NCI-H748 (cell line): ENCODE results near the gene IRAK4.
"Not testable (repeated sequence)": the region's sequence is repeated elsewhere in the genome, so short reads cannot be mapped to it uniquely, and the experiment has no call there.

Source experiments
- DNase-seq: peaks from one replicate; lab custom pipeline; 2025; ENCODE audit not compliant: unreplicated experiment; lab: John Stamatoyannopoulos, UW

The IRAK4 gene

GRCh38 chr12:43758728-43759563, at the start of gene IRAK4, which contains the start of gene PUS7L:
IRAK4 (plus strand) TSS chr12:43758951; CDS start chr12:43768112, 9,161 bp downstream.
PUS7L (minus strand) TSS chr12:43758790; CDS start chr12:43755245, 3,545 bp downstream.
- DNase-seq: peak; percentile 98

- no peak for DNase-seq
Observed at GRCh38 chr12:43711348-43711747, 47.4 kb upstream of the IRAK4 start.

- DNase-seq: no peak
Observed at GRCh38 chr12:43722621-43723020, 36.1 kb upstream of the IRAK4 start.

- no peak for DNase-seq
Observed at GRCh38 chr12:43723134-43723533, 35.6 kb upstream of the IRAK4 start.

GRCh38 chr12:43728117-43728516, 30.6 kb upstream of the IRAK4 start:
- peak; percentile 8 for DNase-seq

- no peak for DNase-seq
Observed at GRCh38 chr12:43728698-43729097, 30.1 kb upstream of the IRAK4 start.

GRCh38 chr12:43730283-43730682, 28.5 kb upstream of the IRAK4 start:
- no peak for DNase-seq

GRCh38 chr12:43733687-43734086, 25.1 kb upstream of the IRAK4 start:
- DNase-seq: no peak

GRCh38 chr12:43736927-43737440, 21.8 kb upstream of the IRAK4 start:
- no peak for DNase-seq

GRCh38 chr12:43737646-43738045, 21.1 kb upstream of the IRAK4 start:
- no peak for DNase-seq

- no peak for DNase-seq
Observed at GRCh38 chr12:43740511-43741100, 18.1 kb upstream of the IRAK4 start.

GRCh38 chr12:43742106-43742505, 16.6 kb upstream of the IRAK4 start:
- no peak for DNase-seq

- DNase-seq: no peak
Observed at GRCh38 chr12:43744826-43745225, 13.9 kb upstream of the IRAK4 start.

GRCh38 chr12:43749016-43749415, 9.7 kb upstream of the IRAK4 start:
- DNase-seq: no peak

GRCh38 chr12:43750814-43751213, 7.9 kb upstream of the IRAK4 start:
- DNase-seq: no peak

- not testable (repeated sequence) for DNase-seq
Observed at GRCh38 chr12:43751360-43751759, 7.4 kb upstream of the IRAK4 start.

GRCh38 chr12:43754015-43754414, 4.7 kb upstream of the IRAK4 start:
- DNase-seq: no peak

- DNase-seq: no peak
Observed at GRCh38 chr12:43758247-43758727, 464 bp upstream of the IRAK4 start.

GRCh38 chr12:43760396-43760795, 1.6 kb downstream of the IRAK4 start:
- DNase-seq: no peak

- DNase-seq: no peak
Observed at GRCh38 chr12:43761500-43761899, 2.7 kb downstream of the IRAK4 start.

- peak; percentile 5 for DNase-seq
Observed at GRCh38 chr12:43762596-43762995, 3.8 kb downstream of the IRAK4 start.

GRCh38 chr12:43763769-43764168, 5.0 kb downstream of the IRAK4 start:
- DNase-seq: no peak
